AG20443 (cell line): ENCODE measurements around the gene FBXO31.
"Not testable (repeated sequence)": the region's sequence is repeated elsewhere in the genome, so short reads cannot be mapped to it uniquely, and the experiment has no call there.

Experiments
- DNase-seq: peaks from one replicate; pipeline ENCODE4 v3.0.0; 2012; ENCODE audit warnings: low spot score, mixed read lengths

Gene FBXO31

GRCh38 chr16:87362828-87363559 is 20.6 kb downstream of the FBXO31 start:
- not testable (repeated sequence) for DNase-seq

GRCh38 chr16:87361916-87362619 is 21.5 kb downstream of the FBXO31 start:
- no peak for DNase-seq

GRCh38 chr16:87360862-87361610 is 22.5 kb downstream of the FBXO31 start:
- DNase-seq, result no peak

GRCh38 chr16:87359121-87359520 is 24.5 kb downstream of the FBXO31 start:
- DNase-seq, result no peak

GRCh38 chr16:87358696-87359095 is 24.9 kb downstream of the FBXO31 start:
- no peak for DNase-seq

- DNase-seq, result no peak
Measured at GRCh38 chr16:87358250-87358649, 25.3 kb downstream of the FBXO31 start.

GRCh38 chr16:87356491-87356853 is 27.1 kb downstream of the FBXO31 start:
- no peak for DNase-seq

GRCh38 chr16:87353613-87354012 is 30.0 kb downstream of the FBXO31 start:
- DNase-seq, result no peak

- no peak for DNase-seq
Measured at GRCh38 chr16:87352818-87353217, 30.8 kb downstream of the FBXO31 start.

- no peak for DNase-seq
Measured at GRCh38 chr16:87351320-87351698, 32.3 kb downstream of the FBXO31 start.

GRCh38 chr16:87350681-87351319 is 32.8 kb downstream of the FBXO31 start:
- peak; percentile 81 for DNase-seq

- no peak for DNase-seq
Measured at GRCh38 chr16:87350031-87350430, 33.5 kb downstream of the FBXO31 start.

- DNase-seq, result no peak
Measured at GRCh38 chr16:87348616-87349157, 34.9 kb downstream of the FBXO31 start.

GRCh38 chr16:87347932-87348615 is 35.5 kb downstream of the FBXO31 start:
- no peak for DNase-seq

GRCh38 chr16:87346517-87347060 is 37.0 kb downstream of the FBXO31 start:
- no peak for DNase-seq

GRCh38 chr16:87345726-87346424 is 37.7 kb downstream of the FBXO31 start:
- no peak for DNase-seq

- peak; percentile 34 for DNase-seq
Measured at GRCh38 chr16:87344931-87345631, 38.5 kb downstream of the FBXO31 start.

GRCh38 chr16:87344165-87344930 is 39.2 kb downstream of the FBXO31 start:
- DNase-seq, result no peak

- DNase-seq, result no peak
Measured at GRCh38 chr16:87343753-87344050, 39.9 kb downstream of the FBXO31 start.
